Liver (tissue), 9 donors: ENCODE measurements around the gene DGCR6. TPM values are rescaled to one million over a fixed set of nuclear protein-coding genes. Genes with fewer than 3 reads are reported as not detected.

Source experiments
- DNase-seq: peaks from one replicate; pipeline ENCODE4 v3.0.0-alpha.2; 2017; ENCODE audit warnings: low spot score
- H3K27ac ChIP-seq, 2 donors: one replicate each; pipeline ENCODE4 v1.7.0; 2013; ENCODE audit warnings: inconsistent platforms in 2 of 2, low read length in 2 of 2, control low read depth in 1 of 2, low read depth in 1 of 2, mild to moderate bottlenecking in 1 of 2
- H3K27me3 ChIP-seq, 4 donors: one replicate each; pipeline versions ENCODE4 v1.6.1 to v1.7.0; 2013; ENCODE audit warnings: low read length in 3 of 4, inconsistent platforms in 1 of 4, mild to moderate bottlenecking in 1 of 4, moderate library complexity in 1 of 4; ENCODE audit not compliant: control insufficient read depth in 4 of 4, insufficient read depth in 4 of 4
- H3K36me3 ChIP-seq, 4 donors: one replicate each; pipeline versions ENCODE4 v1.6.1 to v1.7.0; 2013; ENCODE audit warnings: low read length in 3 of 4, mild to moderate bottlenecking in 3 of 4, low read depth in 1 of 4, moderate library complexity in 1 of 4; ENCODE audit not compliant: control insufficient read depth in 4 of 4, insufficient read depth in 3 of 4
- H3K4me1 ChIP-seq, 4 donors: one replicate each; pipeline versions ENCODE4 v1.6.1 to v1.7.0; 2013; ENCODE audit warnings: low read length in 3 of 4, mild to moderate bottlenecking in 3 of 4, moderate library complexity in 1 of 4; ENCODE audit not compliant: control insufficient read depth in 4 of 4, insufficient read depth in 4 of 4
- H3K4me3 ChIP-seq, 3 donors: one replicate each; pipeline versions ENCODE4 v1.6.1 to v1.7.0; 2013; ENCODE audit warnings: low read length in 3 of 3, control low read depth in 1 of 3, low read depth in 1 of 3, mild to moderate bottlenecking in 1 of 3
- H3K9ac ChIP-seq, 2 donors: one replicate each; pipeline ENCODE4 v1.7.0; 2013; ENCODE audit warnings: low read length in 2 of 2, mild to moderate bottlenecking in 2 of 2, moderate library complexity in 2 of 2, control low read depth in 1 of 2, low read depth in 1 of 2
- H3K9me3 ChIP-seq, 4 donors: one replicate each; pipeline versions ENCODE4 v1.6.1 to v1.7.0; 2013; ENCODE audit warnings: low read length in 3 of 4; ENCODE audit not compliant: control insufficient read depth in 4 of 4
- CTCF ChIP-seq: fragments of 150-350 bp; IDR thresholded peaks from 2 replicates; pipeline ENCODE4 v1.5.1; 2017; ENCODE audit warnings: improper control_type of control experiment, low read depth, low read length; ENCODE audit not compliant: missing input control
- EGR1 ChIP-seq, 2 donors: IDR thresholded peaks; 2 replicates each; pipeline ENCODE4 v1.6.1; 2016 to 2018; ENCODE audit warnings: antibody characterized with exemption in 2 of 2, low read depth in 2 of 2
- FOXA1 ChIP-seq: IDR thresholded peaks from 2 replicates; pipeline ENCODE4 v1.6.1; 2016; ENCODE audit warnings: antibody characterized with exemption
- FOXA2 ChIP-seq: IDR thresholded peaks from 2 replicates; pipeline ENCODE4 v1.6.1; 2016; ENCODE audit warnings: antibody characterized with exemption
- GABPA ChIP-seq, 2 donors: IDR thresholded peaks in 1 of 2; conservative IDR thresholded peaks in 1 of 2; 2 replicates each; pipeline ENCODE4 v1.6.1; 2016; ENCODE audit warnings: antibody characterized with exemption in 2 of 2, mild to moderate bottlenecking in 1 of 2, moderate library complexity in 1 of 2
- HNF4A ChIP-seq, 2 donors: conservative IDR thresholded peaks; 2 replicates each; pipeline ENCODE4 v1.6.1; 2016; ENCODE audit warnings: antibody characterized with exemption in 2 of 2, mild to moderate bottlenecking in 2 of 2
- HNF4G ChIP-seq: IDR thresholded peaks from 2 replicates; pipeline ENCODE4 v1.6.1; 2016; ENCODE audit warnings: antibody characterized with exemption
- JUND ChIP-seq, 2 donors: IDR thresholded peaks; 2 replicates each; pipeline ENCODE4 v1.6.1; 2016; ENCODE audit warnings: antibody characterized with exemption in 2 of 2
- MAX ChIP-seq: IDR thresholded peaks from 2 replicates; pipeline ENCODE4 v1.6.1; 2016; ENCODE audit warnings: antibody characterized with exemption
- NR2F2 ChIP-seq: IDR thresholded peaks from 2 replicates; pipeline ENCODE4 v1.6.1; 2016; ENCODE audit warnings: antibody characterized with exemption
- RAD21 ChIP-seq, 2 donors: IDR thresholded peaks; 2 replicates each; pipeline ENCODE4 v1.6.1; 2016; ENCODE audit warnings: antibody characterized with exemption in 2 of 2, mild to moderate bottlenecking in 2 of 2
- RXRA ChIP-seq, 2 donors: IDR thresholded peaks; 2 replicates each; pipeline ENCODE4 v1.6.1; 2017 to 2018; ENCODE audit warnings: antibody characterized with exemption in 2 of 2, mild to moderate bottlenecking in 1 of 2
- SP1 ChIP-seq: IDR thresholded peaks from 2 replicates; pipeline ENCODE4 v1.6.1; 2018; ENCODE audit warnings: antibody characterized with exemption, mild to moderate bottlenecking
- TAF1 ChIP-seq: conservative IDR thresholded peaks from 2 replicates; pipeline ENCODE4 v1.6.1; 2016; ENCODE audit warnings: antibody characterized with exemption, mild to moderate bottlenecking
- YY1 ChIP-seq: IDR thresholded peaks from 2 replicates; pipeline ENCODE4 v1.6.1; 2016; ENCODE audit warnings: antibody characterized with exemption, mild to moderate bottlenecking
- WGBS: extraction: QIAGEN DNeasy Blood & Tissue Kit; methylation state at CpG from one replicate; pipeline ENCODE4 v1.1.7; 2013; 5-methylcytosine and 5-hydroxymethylcytosine counted together
- polyA plus RNA-seq, 2 donors: library from polyadenylated mRNA; stranded (reverse) in 1 of 2; unstranded in 1 of 2; fragments of 200-250 nt in 1 of 2; fragments of >200 nt in 1 of 2; fragmentation: Nextera tagmentation in 1 of 2; extraction: Ambion mirVana in 1 of 2; gene quantifications; one replicate each; pipeline versions ENCODE4 v1.2.1 to v1.2.3, GENCODE V29; 2013 to 2015
- total RNA-seq, 2 donors: library from RNA; depleted of rRNA; stranded (reverse); fragments of >200 nt; gene quantifications; one replicate each; pipeline ENCODE4 v1.2.3, GENCODE V29; 2014
- TF ChIP-seq, protein P1 (sequence below): IDR thresholded peaks from 2 replicates; pipeline ENCODE4 v1.6.1; 2016; ENCODE audit warnings: antibody characterized with exemption
- TF ChIP-seq, protein P2 (sequence below): IDR thresholded peaks from 2 replicates; pipeline ENCODE4 v1.6.1; 2016; ENCODE audit warnings: antibody characterized with exemption, mild to moderate bottlenecking
- TF ChIP-seq, protein P3 (sequence below): IDR thresholded peaks from 2 replicates; pipeline ENCODE4 v1.6.1; 2016; ENCODE audit warnings: antibody characterized with exemption
- donor health status: healthy.
- donor health status: healthy.
- donor health status: healthy.
- donor health status: healthy.
- donor health status: healthy.

The DGCR6 gene
- total and polyA plus RNA-seq, 4 donors, result 0.92 to 1.5 (median 1.2) TPM

GRCh38 chr22:18927020-18927419 is 20.9 kb downstream of the DGCR6 start:
- Histone ChIP-seq H3K9me3 (no peaks in the 10 kb centered on the region), H3K36me3 (no peaks in the 10 kb centered on the region), H3K4me1 (no peaks in the 10 kb centered on the region), H3K4me3 (no peak overlapping the region), H3K9ac (no peak overlapping the region), H3K27me3 (no peaks in the 10 kb centered on the region), H3K27ac (no peak overlapping the region)
- TF ChIP-seq RAD21 (IDR thresholded peaks at IDR 0.05) (no peak), FOXA1 (no peak), FOXA2 (no peak), SP1 (no peak), TAF1 (no peak), RXRA (IDR thresholded peaks at IDR 0.05) (no peak), GABPA (IDR thresholded peaks at IDR 0.05 in 1 of 2, conservative IDR thresholded peaks at IDR 0.05 in 1 of 2) (no peak), NR2F2 (no peak), HNF4G (no peak), CTCF (no peak), HNF4A (conservative IDR thresholded peaks at IDR 0.05) (no peak), JUND (IDR thresholded peaks at IDR 0.05) (no peak), YY1 (no peak), EGR1 (IDR thresholded peaks at IDR 0.05; ENCODE audit: low read depth in 2 of 2) (no peak)
- TF ChIP-seq, protein P1, sequence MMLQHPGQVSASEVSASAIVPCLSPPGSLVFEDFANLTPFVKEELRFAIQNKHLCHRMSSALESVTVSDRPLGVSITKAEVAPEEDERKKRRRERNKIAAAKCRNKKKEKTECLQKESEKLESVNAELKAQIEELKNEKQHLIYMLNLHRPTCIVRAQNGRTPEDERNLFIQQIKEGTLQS, result no peak
- TF ChIP-seq, protein P2, sequence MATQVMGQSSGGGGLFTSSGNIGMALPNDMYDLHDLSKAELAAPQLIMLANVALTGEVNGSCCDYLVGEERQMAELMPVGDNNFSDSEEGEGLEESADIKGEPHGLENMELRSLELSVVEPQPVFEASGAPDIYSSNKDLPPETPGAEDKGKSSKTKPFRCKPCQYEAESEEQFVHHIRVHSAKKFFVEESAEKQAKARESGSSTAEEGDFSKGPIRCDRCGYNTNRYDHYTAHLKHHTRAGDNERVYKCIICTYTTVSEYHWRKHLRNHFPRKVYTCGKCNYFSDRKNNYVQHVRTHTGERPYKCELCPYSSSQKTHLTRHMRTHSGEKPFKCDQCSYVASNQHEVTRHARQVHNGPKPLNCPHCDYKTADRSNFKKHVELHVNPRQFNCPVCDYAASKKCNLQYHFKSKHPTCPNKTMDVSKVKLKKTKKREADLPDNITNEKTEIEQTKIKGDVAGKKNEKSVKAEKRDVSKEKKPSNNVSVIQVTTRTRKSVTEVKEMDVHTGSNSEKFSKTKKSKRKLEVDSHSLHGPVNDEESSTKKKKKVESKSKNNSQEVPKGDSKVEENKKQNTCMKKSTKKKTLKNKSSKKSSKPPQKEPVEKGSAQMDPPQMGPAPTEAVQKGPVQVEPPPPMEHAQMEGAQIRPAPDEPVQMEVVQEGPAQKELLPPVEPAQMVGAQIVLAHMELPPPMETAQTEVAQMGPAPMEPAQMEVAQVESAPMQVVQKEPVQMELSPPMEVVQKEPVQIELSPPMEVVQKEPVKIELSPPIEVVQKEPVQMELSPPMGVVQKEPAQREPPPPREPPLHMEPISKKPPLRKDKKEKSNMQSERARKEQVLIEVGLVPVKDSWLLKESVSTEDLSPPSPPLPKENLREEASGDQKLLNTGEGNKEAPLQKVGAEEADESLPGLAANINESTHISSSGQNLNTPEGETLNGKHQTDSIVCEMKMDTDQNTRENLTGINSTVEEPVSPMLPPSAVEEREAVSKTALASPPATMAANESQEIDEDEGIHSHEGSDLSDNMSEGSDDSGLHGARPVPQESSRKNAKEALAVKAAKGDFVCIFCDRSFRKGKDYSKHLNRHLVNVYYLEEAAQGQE, result no peak
- TF ChIP-seq, protein P3, sequence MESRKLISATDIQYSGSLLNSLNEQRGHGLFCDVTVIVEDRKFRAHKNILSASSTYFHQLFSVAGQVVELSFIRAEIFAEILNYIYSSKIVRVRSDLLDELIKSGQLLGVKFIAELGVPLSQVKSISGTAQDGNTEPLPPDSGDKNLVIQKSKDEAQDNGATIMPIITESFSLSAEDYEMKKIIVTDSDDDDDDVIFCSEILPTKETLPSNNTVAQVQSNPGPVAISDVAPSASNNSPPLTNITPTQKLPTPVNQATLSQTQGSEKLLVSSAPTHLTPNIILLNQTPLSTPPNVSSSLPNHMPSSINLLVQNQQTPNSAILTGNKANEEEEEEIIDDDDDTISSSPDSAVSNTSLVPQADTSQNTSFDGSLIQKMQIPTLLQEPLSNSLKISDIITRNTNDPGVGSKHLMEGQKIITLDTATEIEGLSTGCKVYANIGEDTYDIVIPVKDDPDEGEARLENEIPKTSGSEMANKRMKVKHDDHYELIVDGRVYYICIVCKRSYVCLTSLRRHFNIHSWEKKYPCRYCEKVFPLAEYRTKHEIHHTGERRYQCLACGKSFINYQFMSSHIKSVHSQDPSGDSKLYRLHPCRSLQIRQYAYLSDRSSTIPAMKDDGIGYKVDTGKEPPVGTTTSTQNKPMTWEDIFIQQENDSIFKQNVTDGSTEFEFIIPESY, result no peak
- DNase-seq, result no peak
- no CpG with 5 or more reads among the region's 4 CpGs for WGBS

DNA sequence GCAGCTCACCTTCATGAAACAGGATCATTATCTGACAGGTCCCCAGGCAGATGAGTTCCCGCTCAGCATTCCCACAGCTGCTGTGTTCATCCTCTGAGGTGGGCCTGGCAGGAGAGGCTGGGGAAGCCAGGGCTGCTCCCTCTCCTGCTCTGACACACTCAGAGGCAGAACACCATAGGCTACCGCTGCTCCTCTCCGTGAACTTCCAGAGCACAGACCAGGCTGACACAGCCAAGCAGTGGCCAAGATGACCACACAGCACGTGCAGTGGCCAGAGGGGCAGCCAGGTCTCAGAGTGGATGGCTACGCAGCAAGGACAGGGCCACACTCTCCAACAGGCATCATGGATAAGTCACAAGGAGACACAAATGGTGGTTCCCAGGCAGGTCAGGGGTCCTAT is 21.5 kb downstream of the DGCR6 start:
- no peak overlapping the region for H3K9ac ChIP-seq
- no peaks in the 10 kb centered on the region for H3K4me1 ChIP-seq
- WGBS, result no CpG with 5 or more reads among the region's 5 CpGs
- H3K27ac ChIP-seq, result no peak overlapping the region
- no peak overlapping the region for H3K4me3 ChIP-seq
- no peak for DNase-seq
- H3K9me3 ChIP-seq, result no peaks in the 10 kb centered on the region
- H3K36me3 ChIP-seq, result no peaks in the 10 kb centered on the region
- H3K27me3 ChIP-seq, result no peaks in the 10 kb centered on the region
- no peak for TF ChIP-seq EGR1 (IDR thresholded peaks at IDR 0.05; ENCODE audit: low read depth in 2 of 2)
- TF ChIP-seq HNF4A (conservative IDR thresholded peaks at IDR 0.05), result no peak
- TF ChIP-seq HNF4G, result no peak
- TF ChIP-seq FOXA2, result no peak
- TF ChIP-seq MAX, result no peak
- TF ChIP-seq FOXA1, result no peak
- TF ChIP-seq TAF1, result no peak
- TF ChIP-seq, protein P1, result no peak
- TF ChIP-seq, protein P3, result no peak
- no peak for TF ChIP-seq GABPA (IDR thresholded peaks at IDR 0.05 in 1 of 2, conservative IDR thresholded peaks at IDR 0.05 in 1 of 2)
- no peak for TF ChIP-seq YY1
- TF ChIP-seq RXRA (IDR thresholded peaks at IDR 0.05), result no peak
- no peak for TF ChIP-seq NR2F2
